Thyroid gland (tissue), 4 donors: Measurements from ENCODE around the gene BICD1. TPM values are rescaled to one million over a fixed set of nuclear protein-coding genes. Genes with fewer than 3 reads are reported as not detected.
"Not testable (repeated sequence)": the region's sequence is repeated elsewhere in the genome, so short reads cannot be mapped to it uniquely, and the experiment has no call there.

Source experiments
- DNase-seq, 2 donors: peaks; one replicate each; pipeline ENCODE4 v3.0.0-alpha.2; 2019
- H3K27ac ChIP-seq, 3 donors: fragments of 200-600 bp; sonication (generic); 1 replicate in 2 of 3; 2 replicates in 1 of 3; pipeline ENCODE4 v1.5.1; 2016 to 2019; ENCODE audit warnings: mild to moderate bottlenecking in 1 of 3, moderate library complexity in 1 of 3
- H3K27me3 ChIP-seq: fragments of 200-600 bp; sonication (generic); one replicate; pipeline ENCODE4 v1.5.1; 2019
- H3K36me3 ChIP-seq, 2 donors: fragments of 200-600 bp; sonication (generic); one replicate each; pipeline ENCODE4 v1.5.1; 2016 to 2019
- H3K4me1 ChIP-seq, 2 donors: fragments of 200-600 bp; sonication (generic); one replicate each; pipeline ENCODE4 v1.5.1; 2017 to 2019
- H3K4me3 ChIP-seq, 3 donors: fragments of 200-600 bp; sonication (generic); replicated peaks in 1 of 3; 1 replicate in 2 of 3; 2 replicates in 1 of 3; pipeline ENCODE4 v1.5.1; 2016; ENCODE audit warnings: mild to moderate bottlenecking in 1 of 3
- H3K9me3 ChIP-seq: fragments of 200-600 bp; sonication (generic); one replicate; pipeline ENCODE4 v1.5.1; 2017
- POLR2A ChIP-seq, 2 donors: fragments of 450-650 bp; IDR thresholded peaks; one replicate each; pipeline ENCODE4 v1.6.1; 2017; ENCODE audit warnings: antibody characterized with exemption in 2 of 2, mild to moderate bottlenecking in 2 of 2, moderate library complexity in 1 of 2
- WGBS, 2 donors: methylation state at CpG; one replicate each; pipeline ENCODE4 v1.1.5; 2017; 5-methylcytosine and 5-hydroxymethylcytosine counted together
- intact Hi-C: fragments of 100-400 bp; cut with DNase I; formaldehyde crosslinking; loops from one replicate; pipeline ENCODE4 v1.15.1; 2023
- total RNA-seq, 4 donors: library from RNA; depleted of rRNA; stranded (reverse); fragments of >200 nt; gene quantifications; one replicate each; pipeline ENCODE4 v1.2.3, GENCODE V29; 2016
- TF ChIP-seq, protein P1 (sequence below), 6 experiments: fragments of 200-600 bp in 3 of 6; fragments of 450-650 bp in 3 of 6; sonication (generic) in 3 of 6; IDR thresholded peaks; one replicate each; pipeline ENCODE4 v1.5.1; 2016 to 2019; ENCODE audit warnings: antibody characterized with exemption in 6 of 6, mild to moderate bottlenecking in 2 of 6, inconsistent platforms in 1 of 6, moderate library complexity in 1 of 6

The BICD1 gene
- total RNA-seq, 4 donors from 2014 or later: 16.7 to 33.7 (median 24.7) TPM

DNA sequence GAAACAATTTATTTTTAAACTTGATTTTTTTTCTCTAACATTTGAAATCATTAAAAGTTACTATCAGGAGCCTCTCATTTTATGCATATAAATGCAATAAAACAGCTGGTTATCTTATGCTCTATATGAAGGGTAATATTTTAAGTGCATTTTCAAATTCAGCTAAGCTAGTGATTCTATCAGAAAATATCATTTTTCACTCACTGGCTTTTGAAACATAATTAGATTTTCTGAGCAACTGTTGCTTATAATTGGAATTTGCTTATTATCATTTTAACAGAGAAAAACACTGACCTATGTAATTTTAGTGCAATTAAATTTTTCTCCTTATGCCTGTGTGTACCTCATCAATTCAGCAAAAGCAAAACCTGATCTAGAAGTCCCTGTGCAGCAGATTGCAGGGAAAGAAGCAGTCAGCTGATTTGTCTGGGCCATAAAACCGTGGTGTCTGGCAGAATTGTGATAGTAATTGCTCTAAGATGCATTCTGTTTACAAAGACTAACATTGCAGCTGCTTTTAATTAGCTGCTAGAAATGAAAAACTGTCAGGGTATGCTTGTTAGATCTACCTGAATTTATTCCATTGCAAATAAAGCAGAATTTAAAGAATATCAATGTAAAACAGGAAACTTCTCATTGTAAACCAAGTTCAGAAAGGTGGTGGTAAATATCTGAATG is 75.0 kb downstream of the BICD1 start:
- Histone ChIP-seq H3K27me3 (no peaks in the 10 kb centered on the region), H3K4me3 (no peak overlapping the region), H3K9me3 (no peaks in the 10 kb centered on the region), H3K36me3 (no peaks in the 10 kb centered on the region), H3K4me1 (peaks cover 18 to 33% of the 10 kb centered on the region in 2 donors), H3K27ac (peak overlapping the region in 2 of 3 donors; percentile 3 to 64)
- 30 to 31% methylated on average over 1 of the region's 1 CpG for WGBS, 2 donors
- no peak for DNase-seq
- intact Hi-C loops: no loop called here
- TF ChIP-seq, protein P1, sequence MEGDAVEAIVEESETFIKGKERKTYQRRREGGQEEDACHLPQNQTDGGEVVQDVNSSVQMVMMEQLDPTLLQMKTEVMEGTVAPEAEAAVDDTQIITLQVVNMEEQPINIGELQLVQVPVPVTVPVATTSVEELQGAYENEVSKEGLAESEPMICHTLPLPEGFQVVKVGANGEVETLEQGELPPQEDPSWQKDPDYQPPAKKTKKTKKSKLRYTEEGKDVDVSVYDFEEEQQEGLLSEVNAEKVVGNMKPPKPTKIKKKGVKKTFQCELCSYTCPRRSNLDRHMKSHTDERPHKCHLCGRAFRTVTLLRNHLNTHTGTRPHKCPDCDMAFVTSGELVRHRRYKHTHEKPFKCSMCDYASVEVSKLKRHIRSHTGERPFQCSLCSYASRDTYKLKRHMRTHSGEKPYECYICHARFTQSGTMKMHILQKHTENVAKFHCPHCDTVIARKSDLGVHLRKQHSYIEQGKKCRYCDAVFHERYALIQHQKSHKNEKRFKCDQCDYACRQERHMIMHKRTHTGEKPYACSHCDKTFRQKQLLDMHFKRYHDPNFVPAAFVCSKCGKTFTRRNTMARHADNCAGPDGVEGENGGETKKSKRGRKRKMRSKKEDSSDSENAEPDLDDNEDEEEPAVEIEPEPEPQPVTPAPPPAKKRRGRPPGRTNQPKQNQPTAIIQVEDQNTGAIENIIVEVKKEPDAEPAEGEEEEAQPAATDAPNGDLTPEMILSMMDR (IDR thresholded peaks at IDR 0.05): no peak
- TF ChIP-seq POLR2A (IDR thresholded peaks at IDR 0.05): no peak

DNA sequence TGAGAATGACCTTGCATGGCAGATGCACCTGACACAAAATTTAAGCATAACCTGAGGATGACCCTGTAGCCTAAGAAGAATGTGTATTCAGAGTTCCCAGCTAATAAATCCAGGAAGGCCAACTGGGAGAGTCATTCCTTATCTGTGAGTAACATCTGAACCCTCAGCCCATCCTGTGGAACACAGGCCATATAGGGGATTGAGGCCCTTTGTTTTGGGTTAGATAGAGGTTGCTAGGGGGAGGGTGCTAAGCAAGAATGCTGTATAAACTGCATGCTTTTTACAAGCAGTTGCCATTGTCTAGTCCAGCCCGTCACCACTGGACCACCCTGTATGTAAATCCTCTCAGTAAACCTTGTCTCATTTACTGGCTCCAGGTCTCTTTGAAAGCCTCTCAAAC is 77.0 kb downstream of the BICD1 start:
- no peak overlapping the region for H3K27ac ChIP-seq

DNA sequence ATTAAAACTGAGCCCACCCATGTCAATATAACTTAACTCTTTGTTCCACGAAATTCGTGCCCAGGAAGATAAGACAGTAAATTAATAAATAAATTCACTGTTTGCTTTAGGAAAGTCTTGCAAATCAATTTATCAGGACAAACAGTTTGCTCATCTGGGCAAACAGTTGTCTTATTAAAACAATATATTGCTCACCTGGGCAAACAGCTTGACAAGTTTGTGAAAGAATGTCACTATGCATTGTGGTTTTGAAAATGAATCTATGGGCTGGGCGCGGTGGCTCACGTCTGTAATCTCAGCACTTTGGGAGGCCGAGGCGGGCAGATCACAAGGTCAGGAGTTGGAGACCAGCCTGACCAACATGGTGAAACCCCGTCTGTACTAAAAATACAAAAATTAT is 80.5 kb downstream of the BICD1 start:
- DNase-seq, H3K4me3 ChIP-seq, H3K4me1 ChIP-seq, intact Hi-C loops, H3K27me3 ChIP-seq, H3K27ac ChIP-seq, H3K36me3 ChIP-seq, H3K9me3 ChIP-seq: not testable (repeated sequence)
- 90 to 94% methylated on average over 8 of the region's 8 CpGs for WGBS, 2 donors

More for the DNA sequence above, 77.0 kb downstream of the BICD1 start:
- no peaks in the 10 kb centered on the region for H3K36me3 ChIP-seq
- intact Hi-C loops: no loop called here
- TF ChIP-seq, protein P1 (IDR thresholded peaks at IDR 0.05): no peak
- no peak for TF ChIP-seq POLR2A (IDR thresholded peaks at IDR 0.05)
- no peaks in the 10 kb centered on the region for H3K9me3 ChIP-seq
- WGBS, 2 donors: 86 to 100% methylated on average over 1 of the region's 1 CpG
- peaks cover 17 to 28% of the 10 kb centered on the region in 2 donors for H3K4me1 ChIP-seq
- no peak for DNase-seq
- H3K4me3 ChIP-seq: no peak overlapping the region
- H3K27me3 ChIP-seq: no peaks in the 10 kb centered on the region

- no peak overlapping the region for H3K4me3 ChIP-seq
- H3K27me3 ChIP-seq: no peaks in the 10 kb centered on the region
- no peaks in the 10 kb centered on the region for H3K36me3 ChIP-seq
- TF ChIP-seq, protein P1 (IDR thresholded peaks at IDR 0.05): no peak
- TF ChIP-seq POLR2A (IDR thresholded peaks at IDR 0.05): no peak
- DNase-seq: no peak
- intact Hi-C loops: no loop called here
- no peaks in the 10 kb centered on the region for H3K4me1 ChIP-seq
- H3K9me3 ChIP-seq: no peaks in the 10 kb centered on the region
- WGBS, 2 donors: 95 to 97% methylated on average over 3 of the region's 3 CpGs
- H3K27ac ChIP-seq: no peak overlapping the region
These were observed 84.8 kb downstream of the BICD1 start for GRCh38 chr12:32191445-32191844.

DNA sequence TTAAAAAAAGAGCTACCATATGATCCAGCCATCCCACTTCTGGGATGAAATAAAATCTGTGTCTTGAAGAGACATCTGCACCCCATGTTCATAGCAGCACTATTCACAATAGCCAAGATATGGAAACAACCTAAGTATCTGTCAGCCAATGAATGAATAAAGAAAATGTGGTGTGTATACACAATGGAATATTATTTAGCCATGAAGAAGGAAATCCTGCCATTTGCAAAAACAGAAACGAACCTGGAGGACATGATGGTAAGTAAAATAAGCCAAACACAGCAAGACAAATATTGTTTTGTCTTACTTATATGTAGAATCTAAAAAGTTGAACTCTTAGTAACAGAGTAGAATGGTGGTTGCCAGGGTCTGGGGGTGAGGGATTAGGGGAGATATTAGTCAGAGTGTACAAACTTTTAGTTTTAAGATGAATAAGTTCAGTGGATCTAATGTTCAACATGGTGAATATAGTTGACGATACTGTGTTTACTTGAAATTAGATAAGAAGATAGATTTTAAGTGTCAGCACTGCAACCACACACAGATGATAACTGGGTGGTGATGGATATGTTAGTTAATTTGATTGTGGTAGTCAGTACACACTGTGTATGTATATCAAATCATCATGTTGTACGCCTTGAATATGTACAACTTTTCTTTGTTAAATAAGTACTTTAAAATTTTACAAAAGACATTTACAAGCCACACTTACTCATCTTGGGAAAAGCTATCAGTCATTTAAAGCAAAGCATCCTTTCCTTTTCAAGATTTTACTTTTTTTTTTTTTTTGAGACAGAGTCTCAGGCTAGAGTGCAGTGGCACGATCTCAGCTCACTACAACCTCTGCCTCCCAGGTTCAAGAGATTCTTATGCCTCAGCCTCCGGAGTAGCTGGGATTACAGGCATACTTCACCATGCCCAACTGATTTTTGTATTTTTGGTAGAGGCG is 89.9 kb downstream of the BICD1 start:
- 78 to 85% methylated on average over 6 of the region's 6 CpGs for WGBS, 2 donors
- intact Hi-C loops: no loop called here
- Histone ChIP-seq H3K4me3 (no peak overlapping the region), H3K4me1 (no peaks in the 10 kb centered on the region), H3K36me3 (no peaks in the 10 kb centered on the region), H3K9me3 (no peaks in the 10 kb centered on the region), H3K27ac (no peak overlapping the region), H3K27me3 (no peaks in the 10 kb centered on the region)
- TF ChIP-seq, protein P1 (IDR thresholded peaks at IDR 0.05): no peak
- no peak for TF ChIP-seq POLR2A (IDR thresholded peaks at IDR 0.05)
- no peak for DNase-seq
